Progenitor cell of endocrine pancreas (in vitro differentiated cells): ENCODE results near the gene OPRL1. TPM values are rescaled to one million over a fixed set of nuclear protein-coding genes. Genes with fewer than 3 reads are reported as not detected.

Experiments
- DNase-seq: peaks from one replicate; pipeline ENCODE4 v3.0.0; 2021; ENCODE audit warnings: low spot score; ENCODE audit not compliant: unreplicated experiment
- H3K27ac Mint-ChIP-seq: 2 replicates; pipeline ENCODE4 v1.8.0; 2021; ENCODE audit warnings: mild to moderate bottlenecking, moderate library complexity, mixed read lengths
- H3K27me3 Mint-ChIP-seq: 2 replicates; pipeline ENCODE4 v1.8.0; 2021; ENCODE audit warnings: mixed read lengths
- H3K36me3 Mint-ChIP-seq: 2 replicates; pipeline ENCODE4 v1.8.0; 2022; ENCODE audit warnings: mixed read lengths; ENCODE audit not compliant: insufficient read depth
- H3K4me1 Mint-ChIP-seq: 2 replicates; pipeline ENCODE4 v1.8.0; 2021; ENCODE audit warnings: low read depth, mixed read lengths
- H3K4me3 Mint-ChIP-seq: 2 replicates; pipeline ENCODE4 v1.8.0; 2021; ENCODE audit warnings: low read depth, mild to moderate bottlenecking, moderate library complexity, mixed read lengths
- H3K9me3 Mint-ChIP-seq: 2 replicates; pipeline ENCODE4 v1.8.0; 2021; ENCODE audit warnings: low read depth, mixed read lengths
- CTCF ChIP-seq: fragments of 200-600 bp; sonication (generic); IDR thresholded peaks from one replicate; pipeline ENCODE4 v1.5.0; 2021; ENCODE audit warnings: antibody characterized with exemption, mild to moderate bottlenecking; ENCODE audit not compliant: unreplicated experiment
- total RNA-seq: library from RNA; stranded (reverse); gene quantifications from 2 replicates; pipeline ENCODE4 v1.2.1, GENCODE V29; 2021

OPRL1 gene
- total RNA-seq, 1 donor from 2014 or later, result 1.5 TPM

- DNase-seq, result no peak
- no peaks in the 10 kb centered on the region for H3K9me3 Mint-ChIP-seq
- no peaks in the 10 kb centered on the region for H3K36me3 Mint-ChIP-seq
- no peak overlapping the region for H3K27ac Mint-ChIP-seq
- peaks cover 55% of the 10 kb centered on the region for H3K27me3 Mint-ChIP-seq
- no peaks in the 10 kb centered on the region for H3K4me1 Mint-ChIP-seq
- H3K4me3 Mint-ChIP-seq, result no peak overlapping the region
- no peak for TF ChIP-seq CTCF
Observed at GRCh38 chr20:64044484-64045247, 35.2 kb upstream of the OPRL1 start.

GRCh38 chr20:64045346-64046011 lies 34.4 kb upstream of the OPRL1 start:
- no peak for TF ChIP-seq CTCF
- H3K4me3 Mint-ChIP-seq, result no peak overlapping the region
- no peaks in the 10 kb centered on the region for H3K9me3 Mint-ChIP-seq
- no peaks in the 10 kb centered on the region for H3K4me1 Mint-ChIP-seq
- DNase-seq, result no peak
- H3K27me3 Mint-ChIP-seq, result peaks cover 55% of the 10 kb centered on the region
- no peaks in the 10 kb centered on the region for H3K36me3 Mint-ChIP-seq
- H3K27ac Mint-ChIP-seq, result no peak overlapping the region

GRCh38 chr20:64047046-64047389 lies 32.9 kb upstream of the OPRL1 start:
- Mint-ChIP-seq H3K4me1 (no peaks in the 10 kb centered on the region), H3K9me3 (no peaks in the 10 kb centered on the region), H3K36me3 (no peaks in the 10 kb centered on the region), H3K4me3 (no peak overlapping the region), H3K27me3 (peaks cover 59% of the 10 kb centered on the region), H3K27ac (no peak overlapping the region)
- TF ChIP-seq CTCF, result no peak
- no peak for DNase-seq

GRCh38 chr20:64047968-64048401 lies 31.9 kb upstream of the OPRL1 start:
- DNase-seq, result no peak

More at GRCh38 chr20:64047968-64048401, 31.9 kb upstream of the OPRL1 start:
- TF ChIP-seq CTCF, result no peak
- Mint-ChIP-seq H3K9me3 (no peaks in the 10 kb centered on the region), H3K36me3 (no peaks in the 10 kb centered on the region), H3K27me3 (peaks cover 65% of the 10 kb centered on the region), H3K4me1 (no peaks in the 10 kb centered on the region), H3K4me3 (no peak overlapping the region), H3K27ac (no peak overlapping the region)
